ENCODE data around the gene CEL. TPM values are rescaled to one million over a fixed set of nuclear protein-coding genes. Genes with fewer than 3 reads are reported as not detected.

CEL gene
- total and polyA plus RNA-seq, 10 of the 15 experiments (the other 5 are each of a cell fraction or from before 2014, with no cell fraction given), result 0.05 to 4.1 (median 0.29) TPM; not detected in 2

GRCh38 chr9:133030317-133031129 is 31.3 kb upstream of the CEL start, which contains the start of gene GTF3C5 (continued):
- TF ChIP-seq E2F8 (IDR thresholded peaks at IDR 0.05; ENCODE audit: low read depth, partially characterized antibody) (peak; percentile 90), YY1 (IDR thresholded peaks at IDR 0.05; ENCODE audit: low read depth, low read length) (peak; percentile 97), ZNF592 (IDR thresholded peaks at IDR 0.05) (no peak), ZNF24 (IDR thresholded peaks at IDR 0.05) (no peak), ETV6 (conservative IDR thresholded peaks at IDR 0.05 in 1 of 2, IDR thresholded peaks at IDR 0.05 in 1 of 2; ENCODE audit: borderline replicate concordance in 1 of 2, low read depth in 1 of 2) (peak in 1 of 2 experiments; percentile 56; a peak in 1 of 4 replicates), IRF3 (IDR thresholded peaks at IDR 0.05) (no peak; the same call in 1 of the 2 replicates), CEBPB (IDR thresholded peaks at IDR 0.05; ENCODE audit: borderline replicate concordance in 1 of 2, low read depth in 2 of 2, low read length in 2 of 2) (no peak), MLLT1 (IDR thresholded peaks at IDR 0.05) (peak; percentile 61; the same call in 1 of the 2 replicates), BHLHE40 (IDR thresholded peaks at IDR 0.05; ENCODE audit: borderline replicate concordance in 1 of 2, low read depth in 2 of 2, low read length in 1 of 2) (peak; percentile 35 to 45; a peak in 2 of 4 replicates), EP300 (IDR thresholded peaks at IDR 0.05; ENCODE audit: borderline replicate concordance in 1 of 2, control insufficient read depth in 1 of 2, low read depth in 2 of 2, low read length in 2 of 2) (peak in 1 of 2 experiments; percentile 35; a peak in 1 of 4 replicates), HSF1 (IDR thresholded peaks at IDR 0.05; ENCODE audit: low read depth, low read length) (no peak), NBN (IDR thresholded peaks at IDR 0.05) (peak; percentile 88), SMAD1 (IDR thresholded peaks at IDR 0.05; ENCODE audit: low read depth, partially characterized antibody) (peak; percentile 66), SUZ12 (IDR thresholded peaks at IDR 0.05; ENCODE audit: unreplicated experiment) (no peak)
